Uterus (tissue), 4 donors: ENCODE data around the gene PDE6A. TPM values are rescaled to one million over a fixed set of nuclear protein-coding genes. Genes with fewer than 3 reads are reported as not detected.
"Not testable (repeated sequence)": the region's sequence is repeated elsewhere in the genome, so short reads cannot be mapped to it uniquely, and the experiment has no call there.

Source experiments
- DNase-seq, 2 donors: peaks; one replicate each; pipeline ENCODE4 v3.0.0-alpha.2; 2019 to 2020
- H3K27ac ChIP-seq, 2 donors: fragments of 200-600 bp; sonication (generic); 1 replicate in 1 of 2; 2 replicates in 1 of 2; pipeline ENCODE4 v1.5.1; 2016 to 2018
- H3K27me3 ChIP-seq, 2 donors: fragments of 200-600 bp; sonication (generic); one replicate each; pipeline ENCODE4 v1.5.1; 2018 to 2019; ENCODE audit warnings: control low read depth in 1 of 2
- H3K36me3 ChIP-seq, 2 donors: fragments of 200-600 bp; sonication (generic); one replicate each; pipeline ENCODE4 v1.5.1; 2019; ENCODE audit warnings: control low read depth in 1 of 2
- H3K4me1 ChIP-seq, 2 donors: fragments of 200-600 bp; sonication (generic); one replicate each; pipeline ENCODE4 v1.5.1; 2018 to 2019; ENCODE audit warnings: control low read depth in 1 of 2
- H3K4me3 ChIP-seq, 2 donors: fragments of 200-600 bp; sonication (generic); 1 replicate in 1 of 2; 2 replicates in 1 of 2; pipeline ENCODE4 v1.5.1; 2018 to 2019; ENCODE audit warnings: mild to moderate bottlenecking in 1 of 2
- H3K9me3 ChIP-seq, 2 donors: fragments of 200-600 bp; sonication (generic); one replicate each; pipeline ENCODE4 v1.5.1; 2019; ENCODE audit warnings: control low read depth in 1 of 2
- POLR2A ChIP-seq, 2 donors: fragments of 450-650 bp; IDR thresholded peaks; one replicate each; pipeline ENCODE4 v1.6.1; 2016; ENCODE audit warnings: antibody characterized with exemption in 2 of 2, mild to moderate bottlenecking in 1 of 2, moderate library complexity in 1 of 2
- intact Hi-C: fragments of 100-400 bp; cut with DNase I; formaldehyde crosslinking; loops from one replicate; pipeline ENCODE4 v1.15.1; 2023; ENCODE audit warnings: low total_unique reads
- total RNA-seq, 4 donors: library from RNA; depleted of rRNA in 3 of 4; stranded (reverse); fragments of >200 nt in 3 of 4; gene quantifications; one replicate each; pipeline versions ENCODE4 v1.1.0 to v1.2.4, GENCODE V29; 2014 to 2023
- TF ChIP-seq, protein P1 (sequence below), 4 experiments: fragments of 200-600 bp in 2 of 4; fragments of 450-650 bp in 2 of 4; sonication (generic) in 2 of 4; IDR thresholded peaks; one replicate each; pipeline ENCODE4 v1.5.1; 2016 to 2019; ENCODE audit warnings: antibody characterized with exemption in 4 of 4, mild to moderate bottlenecking in 2 of 4, moderate library complexity in 1 of 4
- donor health status: DM: yes; HTN: yes; CAD: no.

PDE6A gene
- total RNA-seq, 4 donors from 2014 or later, result 0.07 TPM; not detected in 3

DNA sequence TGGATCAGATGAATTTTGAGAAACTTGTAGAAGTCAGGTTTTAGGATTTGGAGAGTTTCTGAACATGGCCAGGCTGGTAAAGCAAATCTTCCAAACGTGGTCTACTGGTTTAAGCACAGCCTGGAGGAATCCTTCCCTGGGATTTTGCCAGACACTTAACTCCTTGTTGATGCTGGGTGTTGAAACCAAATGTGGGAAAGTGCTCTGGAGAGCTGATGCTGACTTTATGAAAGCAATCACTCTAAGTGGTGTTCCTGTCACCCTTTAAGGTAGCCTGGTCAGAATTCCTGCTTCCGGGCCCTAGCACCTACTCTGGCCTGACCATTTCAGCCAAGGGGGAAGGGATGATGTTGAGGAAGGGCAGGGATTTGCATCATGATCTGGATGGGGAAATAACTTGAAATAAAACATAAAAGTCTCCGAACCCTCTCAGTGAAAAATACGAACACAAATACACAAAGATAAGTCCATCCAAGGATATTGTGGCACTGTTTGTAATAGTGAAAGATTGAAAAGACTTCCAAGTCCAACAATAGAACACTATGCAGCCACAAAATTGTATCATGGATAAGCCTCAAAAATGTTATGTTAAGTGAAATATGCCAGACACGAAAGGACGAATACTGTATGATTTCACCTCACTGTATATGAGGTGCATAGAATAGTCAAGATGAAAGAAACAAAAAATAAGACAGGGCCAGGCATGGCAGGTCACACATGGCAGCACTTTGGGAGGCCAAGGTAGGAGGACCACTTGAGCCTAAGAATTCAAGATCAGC is 57.7 kb downstream of the PDE6A start:
- no peaks in the 10 kb centered on the region for H3K9me3 ChIP-seq
- H3K27ac ChIP-seq, result no peak overlapping the region
- no peak for DNase-seq
- no peaks in the 10 kb centered on the region for H3K27me3 ChIP-seq
- no peak for TF ChIP-seq POLR2A (IDR thresholded peaks at IDR 0.05)
- TF ChIP-seq, protein P1, sequence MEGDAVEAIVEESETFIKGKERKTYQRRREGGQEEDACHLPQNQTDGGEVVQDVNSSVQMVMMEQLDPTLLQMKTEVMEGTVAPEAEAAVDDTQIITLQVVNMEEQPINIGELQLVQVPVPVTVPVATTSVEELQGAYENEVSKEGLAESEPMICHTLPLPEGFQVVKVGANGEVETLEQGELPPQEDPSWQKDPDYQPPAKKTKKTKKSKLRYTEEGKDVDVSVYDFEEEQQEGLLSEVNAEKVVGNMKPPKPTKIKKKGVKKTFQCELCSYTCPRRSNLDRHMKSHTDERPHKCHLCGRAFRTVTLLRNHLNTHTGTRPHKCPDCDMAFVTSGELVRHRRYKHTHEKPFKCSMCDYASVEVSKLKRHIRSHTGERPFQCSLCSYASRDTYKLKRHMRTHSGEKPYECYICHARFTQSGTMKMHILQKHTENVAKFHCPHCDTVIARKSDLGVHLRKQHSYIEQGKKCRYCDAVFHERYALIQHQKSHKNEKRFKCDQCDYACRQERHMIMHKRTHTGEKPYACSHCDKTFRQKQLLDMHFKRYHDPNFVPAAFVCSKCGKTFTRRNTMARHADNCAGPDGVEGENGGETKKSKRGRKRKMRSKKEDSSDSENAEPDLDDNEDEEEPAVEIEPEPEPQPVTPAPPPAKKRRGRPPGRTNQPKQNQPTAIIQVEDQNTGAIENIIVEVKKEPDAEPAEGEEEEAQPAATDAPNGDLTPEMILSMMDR (IDR thresholded peaks at IDR 0.05), result no peak
- intact Hi-C loops, result no loop called here
- no peaks in the 10 kb centered on the region for H3K36me3 ChIP-seq
- no peaks in the 10 kb centered on the region for H3K4me1 ChIP-seq
- H3K4me3 ChIP-seq, result no peak overlapping the region

DNA sequence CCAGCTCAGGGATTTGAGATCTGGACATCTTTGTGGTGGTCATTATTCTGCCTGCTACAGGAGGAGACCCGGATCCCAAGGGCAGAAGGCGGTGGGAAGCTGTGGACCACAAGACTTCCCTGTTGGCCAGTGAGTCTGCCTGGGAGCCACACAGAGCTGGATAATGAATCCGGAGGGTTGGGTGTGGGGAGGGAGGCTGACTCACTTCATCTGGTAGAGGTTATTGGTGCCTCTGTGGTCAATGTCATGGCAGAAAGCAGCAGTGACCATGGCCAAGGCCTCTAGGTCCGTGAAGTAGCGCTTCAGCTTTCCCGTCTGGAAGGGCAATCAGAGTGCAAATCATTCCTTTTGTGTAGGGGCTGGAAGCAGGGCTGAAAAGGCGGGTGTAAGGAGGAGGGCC is 58.5 kb downstream of the PDE6A start:
- no peaks in the 10 kb centered on the region for H3K27me3 ChIP-seq

DNA sequence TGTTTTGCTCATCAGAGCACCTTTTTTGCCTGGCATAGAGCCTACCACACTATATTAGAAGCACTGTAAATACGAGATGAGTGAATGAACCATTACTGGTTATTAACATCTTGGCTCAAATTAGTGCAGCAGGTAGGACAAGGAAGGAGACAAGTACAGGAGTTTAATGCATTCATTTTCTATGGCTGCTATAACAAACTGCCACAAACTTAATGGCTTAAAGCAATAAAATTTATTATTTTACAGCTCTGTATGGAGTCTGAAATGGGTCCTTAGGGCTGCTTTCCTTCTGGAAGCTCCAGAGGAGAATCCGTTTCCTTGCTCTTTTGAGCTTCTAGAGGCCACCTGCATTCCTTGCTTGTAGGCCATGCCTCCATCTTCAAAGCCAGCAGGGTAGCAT is 59.1 kb downstream of the PDE6A start:
- no peaks in the 10 kb centered on the region for H3K9me3 ChIP-seq
- no peaks in the 10 kb centered on the region for H3K27me3 ChIP-seq
- TF ChIP-seq, protein P1 (IDR thresholded peaks at IDR 0.05), result no peak
- no peak for TF ChIP-seq POLR2A (IDR thresholded peaks at IDR 0.05)
- no peak overlapping the region for H3K4me3 ChIP-seq
- intact Hi-C loops, result no loop called here
- H3K27ac ChIP-seq, result no peak overlapping the region
- H3K4me1 ChIP-seq, result no peaks in the 10 kb centered on the region
- H3K36me3 ChIP-seq, result no peaks in the 10 kb centered on the region
- DNase-seq, result no peak

More for the DNA sequence above, 58.5 kb downstream of the PDE6A start:
- intact Hi-C loops, result no loop called here
- Histone ChIP-seq H3K36me3 (no peaks in the 10 kb centered on the region), H3K27ac (no peak overlapping the region), H3K4me1 (no peaks in the 10 kb centered on the region), H3K9me3 (no peaks in the 10 kb centered on the region), H3K4me3 (no peak overlapping the region)
- no peak for TF ChIP-seq POLR2A (IDR thresholded peaks at IDR 0.05)
- TF ChIP-seq, protein P1 (IDR thresholded peaks at IDR 0.05), result no peak
- DNase-seq, result no peak

DNA sequence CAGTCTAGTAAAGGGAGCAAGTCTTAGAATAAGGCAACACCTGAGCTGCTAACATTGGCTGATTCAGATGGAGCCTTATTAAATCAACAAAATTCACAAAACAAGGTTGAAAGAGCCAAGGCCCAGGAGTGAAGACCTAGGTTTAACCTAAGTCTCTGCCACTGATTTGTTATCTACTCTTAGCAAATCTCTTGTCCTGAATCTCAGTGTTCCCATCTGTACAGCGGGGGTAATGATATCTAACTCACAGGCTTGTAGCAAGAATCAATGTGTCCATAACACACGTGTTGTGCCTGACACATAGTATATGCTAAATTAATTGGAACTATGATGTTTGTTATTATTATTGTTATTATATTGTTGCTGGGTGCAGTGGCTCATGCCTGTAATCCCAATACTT is 61.0 kb downstream of the PDE6A start:
- no peaks in the 10 kb centered on the region for H3K36me3 ChIP-seq
- TF ChIP-seq, protein P1 (IDR thresholded peaks at IDR 0.05), result no peak
- no peak for TF ChIP-seq POLR2A (IDR thresholded peaks at IDR 0.05)
- no peaks in the 10 kb centered on the region for H3K9me3 ChIP-seq
- no peak overlapping the region for H3K27ac ChIP-seq
- H3K4me1 ChIP-seq, result no peaks in the 10 kb centered on the region
- intact Hi-C loops, result no loop called here
- no peak overlapping the region for H3K4me3 ChIP-seq
- no peak for DNase-seq
- H3K27me3 ChIP-seq, result no peaks in the 10 kb centered on the region

DNA sequence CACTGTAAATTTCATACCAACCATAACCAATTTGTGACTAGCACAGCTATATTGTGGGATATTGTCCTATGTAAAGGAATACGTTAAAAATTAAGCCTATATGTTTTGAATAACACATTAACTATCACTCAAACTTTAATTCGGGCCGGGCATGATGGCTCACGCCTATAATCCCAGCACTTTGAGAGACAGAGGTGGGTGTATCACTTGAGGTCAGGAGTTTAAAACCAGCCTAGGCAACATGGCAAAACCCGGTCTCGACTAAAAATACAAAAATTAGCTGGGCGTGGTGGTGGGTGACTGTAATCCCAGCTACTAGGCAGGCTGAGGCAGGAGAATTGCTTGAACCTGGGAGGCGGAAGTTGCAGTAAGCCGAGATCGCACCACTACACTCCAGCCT is 62.0 kb downstream of the PDE6A start:
- H3K4me3 ChIP-seq, DNase-seq, intact Hi-C loops, H3K27ac ChIP-seq, H3K36me3 ChIP-seq, H3K9me3 ChIP-seq, H3K27me3 ChIP-seq, H3K4me1 ChIP-seq: not testable (repeated sequence)
